ENCODE measurements around the gene GABBR2.

DNA sequence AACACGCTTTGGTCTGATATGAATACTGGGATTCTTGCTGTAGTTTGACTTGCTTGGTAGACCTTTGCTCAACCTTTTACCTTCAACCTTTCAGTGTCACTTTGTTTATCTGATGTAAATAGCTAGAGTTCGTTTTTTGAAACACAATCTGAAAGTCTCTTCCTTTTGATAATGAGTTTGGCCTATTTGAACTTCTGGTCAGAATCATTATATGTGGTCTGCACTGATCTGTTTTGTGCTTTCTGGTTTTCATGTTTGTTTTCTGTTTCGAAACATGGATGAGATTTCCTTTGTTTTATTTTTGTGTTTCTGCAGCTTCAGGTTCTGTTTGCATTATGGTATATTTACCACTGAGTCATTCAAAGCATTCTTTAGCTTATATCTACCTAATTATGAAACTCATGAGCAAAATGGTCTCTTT, 217.5 kb downstream of the GABBR2 start:
- TF ChIP-seq, protein P1, sequence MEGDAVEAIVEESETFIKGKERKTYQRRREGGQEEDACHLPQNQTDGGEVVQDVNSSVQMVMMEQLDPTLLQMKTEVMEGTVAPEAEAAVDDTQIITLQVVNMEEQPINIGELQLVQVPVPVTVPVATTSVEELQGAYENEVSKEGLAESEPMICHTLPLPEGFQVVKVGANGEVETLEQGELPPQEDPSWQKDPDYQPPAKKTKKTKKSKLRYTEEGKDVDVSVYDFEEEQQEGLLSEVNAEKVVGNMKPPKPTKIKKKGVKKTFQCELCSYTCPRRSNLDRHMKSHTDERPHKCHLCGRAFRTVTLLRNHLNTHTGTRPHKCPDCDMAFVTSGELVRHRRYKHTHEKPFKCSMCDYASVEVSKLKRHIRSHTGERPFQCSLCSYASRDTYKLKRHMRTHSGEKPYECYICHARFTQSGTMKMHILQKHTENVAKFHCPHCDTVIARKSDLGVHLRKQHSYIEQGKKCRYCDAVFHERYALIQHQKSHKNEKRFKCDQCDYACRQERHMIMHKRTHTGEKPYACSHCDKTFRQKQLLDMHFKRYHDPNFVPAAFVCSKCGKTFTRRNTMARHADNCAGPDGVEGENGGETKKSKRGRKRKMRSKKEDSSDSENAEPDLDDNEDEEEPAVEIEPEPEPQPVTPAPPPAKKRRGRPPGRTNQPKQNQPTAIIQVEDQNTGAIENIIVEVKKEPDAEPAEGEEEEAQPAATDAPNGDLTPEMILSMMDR (conservative IDR thresholded peaks at IDR 0.05; ENCODE audit: low read depth, low read length): no peak
- no peak for TF ChIP-seq EZH2 (IDR thresholded peaks at IDR 0.05; ENCODE audit: borderline replicate concordance, low read depth, low read length, poor library complexity, severe bottlenecking)

Data from A673 (cell line).